Loucy (cell line): Measurements from ENCODE around the gene NPEPL1.

Source experiments
- H2AFZ ChIP-seq: fragments of 200-600 bp; sonication (generic); 2 replicates; pipeline ENCODE4 v1.6.0; 2016; ENCODE audit warnings: antibody characterized with exemption, mild to moderate bottlenecking, low read length, moderate library complexity
- H3F3A ChIP-seq: fragments of 200-600 bp; 2 replicates; pipeline ENCODE4 v1.6.0; 2016; ENCODE audit warnings: antibody characterized with exemption, low read depth, mild to moderate bottlenecking
- H3K27me3 ChIP-seq: fragments of 200-600 bp; sonication (generic); 2 replicates; pipeline ENCODE4 v1.6.1; 2014; ENCODE audit warnings: low read length, mild to moderate bottlenecking; ENCODE audit not compliant: insufficient read depth, poor library complexity, severe bottlenecking
- H3K36me3 ChIP-seq: fragments of 200-600 bp; sonication (generic); 2 replicates; pipeline ENCODE4 v1.6.1; 2016; ENCODE audit warnings: low read length; ENCODE audit not compliant: insufficient read depth
- H3K4me1 ChIP-seq: fragments of 200-600 bp; sonication (generic); 2 replicates; pipeline ENCODE4 v1.5.1; 2014; ENCODE audit warnings: low read length, mild to moderate bottlenecking; ENCODE audit not compliant: insufficient read depth, poor library complexity, severe bottlenecking
- H3K4me2 ChIP-seq: fragments of 200-600 bp; sonication (generic); 2 replicates; pipeline ENCODE4 v1.6.0; 2014; ENCODE audit warnings: antibody characterized with exemption, low read length, low read depth, mild to moderate bottlenecking; ENCODE audit not compliant: poor library complexity, severe bottlenecking
- H3K4me3 ChIP-seq: fragments of 200-600 bp; sonication (generic); 2 replicates; pipeline ENCODE4 v1.5.1; 2014; ENCODE audit warnings: low read length, mild to moderate bottlenecking, mixed read lengths; ENCODE audit not compliant: poor library complexity, severe bottlenecking
- H3K79me2 ChIP-seq: fragments of 200-600 bp; sonication (generic); 2 replicates; pipeline ENCODE4 v1.6.1; 2014; ENCODE audit warnings: low read length; ENCODE audit not compliant: insufficient read depth
- H3K9ac ChIP-seq: fragments of 200-600 bp; sonication (generic); 2 replicates; pipeline ENCODE4 v1.6.0; 2014; ENCODE audit warnings: mild to moderate bottlenecking, low read depth, low read length, moderate library complexity; ENCODE audit not compliant: poor library complexity, severe bottlenecking
- H3K9me2 ChIP-seq: fragments of 200-600 bp; sonication (generic); replicated peaks from 2 replicates; pipeline ENCODE4 v1.6.1; 2016; ENCODE audit warnings: low read depth, low read length, mixed read lengths
- H3K9me3 ChIP-seq: fragments of 200-600 bp; sonication (generic); 2 replicates; pipeline ENCODE4 v1.6.1; 2014; ENCODE audit warnings: mild to moderate bottlenecking, antibody characterized with exemption, low read length, low read depth; ENCODE audit not compliant: insufficient read depth
- H4K20me1 ChIP-seq: fragments of 200-600 bp; sonication (generic); 2 replicates; pipeline ENCODE4 v1.6.0; 2014; ENCODE audit warnings: antibody characterized with exemption, low read length, mild to moderate bottlenecking; ENCODE audit not compliant: insufficient read depth, poor library complexity, severe bottlenecking
- CTCF ChIP-seq: fragments of 200-600 bp; sonication (generic); conservative IDR thresholded peaks from 2 replicates; pipeline ENCODE4 v1.5.1; 2014; ENCODE audit warnings: mild to moderate bottlenecking, antibody characterized with exemption, low read length
- EZH2phosphoT487 ChIP-seq: fragments of 200-600 bp; IDR thresholded peaks from 2 replicates; pipeline ENCODE4 v1.6.1; 2018; ENCODE audit warnings: antibody characterized with exemption, mild to moderate bottlenecking, moderate library complexity, borderline replicate concordance

The NPEPL1 gene

GRCh38 chr20:58709013-58709702 is 16.6 kb downstream of the NPEPL1 start:
- no peak overlapping the region for H3K9ac ChIP-seq
- no peak overlapping the region for H3K4me3 ChIP-seq
- H3K4me2 ChIP-seq = no peak overlapping the region
- no peaks in the 10 kb centered on the region for H3K27me3 ChIP-seq
- no peak overlapping the region for H2AFZ ChIP-seq
- H3K9me2 ChIP-seq = no peaks in the 10 kb centered on the region
- H3K4me1 ChIP-seq = no peaks in the 10 kb centered on the region
- H4K20me1 ChIP-seq = no peaks in the 10 kb centered on the region
- H3K9me3 ChIP-seq = no peaks in the 10 kb centered on the region
- no peak for TF ChIP-seq EZH2phosphoT487
- H3K79me2 ChIP-seq = no peaks in the 10 kb centered on the region
- H3K36me3 ChIP-seq = no peaks in the 10 kb centered on the region
- no peaks in the 10 kb centered on the region for H3F3A ChIP-seq

- Histone ChIP-seq H3K4me3 (no peak overlapping the region), H3K9me2 (no peaks in the 10 kb centered on the region), H3K9me3 (no peaks in the 10 kb centered on the region), H3K36me3 (no peaks in the 10 kb centered on the region), H3K79me2 (no peaks in the 10 kb centered on the region), H3K4me1 (no peaks in the 10 kb centered on the region), H3K27me3 (no peaks in the 10 kb centered on the region), H3K9ac (no peak overlapping the region), H3F3A (no peaks in the 10 kb centered on the region), H2AFZ (no peak overlapping the region), H3K4me2 (no peak overlapping the region), H4K20me1 (no peaks in the 10 kb centered on the region)
- TF ChIP-seq EZH2phosphoT487 (no peak), CTCF (no peak)
Measured at GRCh38 chr20:58709703-58710039, 17.1 kb downstream of the NPEPL1 start.

- Histone ChIP-seq H3K27me3 (no peaks in the 10 kb centered on the region), H3K9me2 (no peaks in the 10 kb centered on the region), H3K4me3 (no peak overlapping the region), H3K9ac (no peak overlapping the region), H3K36me3 (no peaks in the 10 kb centered on the region), H3K4me1 (no peaks in the 10 kb centered on the region), H2AFZ (no peak overlapping the region), H3K4me2 (no peak overlapping the region), H4K20me1 (no peaks in the 10 kb centered on the region), H3K9me3 (no peaks in the 10 kb centered on the region), H3F3A (no peaks in the 10 kb centered on the region), H3K79me2 (no peaks in the 10 kb centered on the region)
- TF ChIP-seq CTCF (no peak), EZH2phosphoT487 (no peak)
Measured at GRCh38 chr20:58710481-58711265, 18.1 kb downstream of the NPEPL1 start.
